Thymus (tissue), 11 donors: ENCODE results near the gene MCHR1. TPM values are rescaled to one million over a fixed set of nuclear protein-coding genes. Genes with fewer than 3 reads are reported as not detected.

Source experiments
- DNase-seq, 9 donors: peaks; one replicate each; pipeline ENCODE4 v3.0.0-alpha.2; 2013; ENCODE audit warnings: low spot score in 9 of 9, low read depth in 6 of 9, missing footprints in 1 of 9
- H3K27ac ChIP-seq, 2 donors: one replicate each; pipeline ENCODE4 v1.5.1; 2013; ENCODE audit warnings: control low read depth in 1 of 2, low read depth in 1 of 2, low read length in 1 of 2, mild to moderate bottlenecking in 1 of 2, moderate library complexity in 1 of 2
- H3K27me3 ChIP-seq, 2 donors: one replicate each; pipeline ENCODE4 v1.5.1; 2013; ENCODE audit warnings: low read length in 1 of 2; ENCODE audit not compliant: control insufficient read depth in 2 of 2, insufficient read depth in 1 of 2
- H3K36me3 ChIP-seq, 2 donors: one replicate each; pipeline ENCODE4 v1.5.1; 2013; ENCODE audit warnings: low read length in 1 of 2, mild to moderate bottlenecking in 1 of 2, moderate library complexity in 1 of 2; ENCODE audit not compliant: control insufficient read depth in 2 of 2, insufficient read depth in 2 of 2
- H3K4me1 ChIP-seq, 2 donors: one replicate each; pipeline ENCODE4 v1.5.1; 2013; ENCODE audit warnings: low read length in 2 of 2; ENCODE audit not compliant: control insufficient read depth in 2 of 2, insufficient read depth in 2 of 2
- H3K4me3 ChIP-seq, 2 donors: one replicate each; pipeline ENCODE4 v1.5.1; 2013; ENCODE audit warnings: low read length in 2 of 2, control low read depth in 1 of 2, mild to moderate bottlenecking in 1 of 2
- H3K9me3 ChIP-seq, 2 donors: one replicate each; pipeline ENCODE4 v1.5.1; 2013; ENCODE audit warnings: low read length in 1 of 2, mild to moderate bottlenecking in 1 of 2; ENCODE audit not compliant: control insufficient read depth in 2 of 2, insufficient read depth in 1 of 2
- WGBS: extraction: QIAGEN DNeasy Blood & Tissue Kit; methylation state at CpG from one replicate; pipeline ENCODE4 v1.1.7; 2013; 5-methylcytosine and 5-hydroxymethylcytosine counted together
- polyA plus RNA-seq: library from polyadenylated mRNA; stranded (reverse); fragments of 200-250 nt; gene quantifications from one replicate; pipeline ENCODE4 v1.2.3, GENCODE V29; 2013
- total RNA-seq: library from RNA; stranded (reverse); fragments of 120-200 nt; gene quantifications from one replicate; pipeline ENCODE4 v1.2.4, GENCODE V29; 2013
- donor health status: healthy.

MCHR1 gene
- total and polyA plus RNA-seq, 2 donors: 0.24 to 0.39 TPM

GRCh38 chr22:40679964-40680818 is 907 bp downstream of the MCHR1 start:
- Histone ChIP-seq H3K27ac (no peak overlapping the region), H3K4me3 (peak overlapping the region in 1 of 2 donors; percentile 15), H3K9me3 (no peaks in the 10 kb centered on the region), H3K36me3 (peaks cover 10 to 12% of the 10 kb centered on the region in 2 donors), H3K4me1 (peaks cover 9 to 65% of the 10 kb centered on the region in 2 donors), H3K27me3 (peaks cover 3 to 28% of the 10 kb centered on the region in 2 donors)
- no peak for DNase-seq
- WGBS: 59% methylated on average over 9 of the region's 9 CpGs

- Histone ChIP-seq H3K27me3 (peaks cover 3 to 28% of the 10 kb centered on the region in 2 donors), H3K9me3 (no peaks in the 10 kb centered on the region), H3K4me1 (peaks cover 9 to 71% of the 10 kb centered on the region in 2 donors), H3K36me3 (peaks cover 10 to 12% of the 10 kb centered on the region in 2 donors), H3K27ac (no peak overlapping the region), H3K4me3 (no peak overlapping the region)
- WGBS: 96% methylated on average over 15 of the region's 15 CpGs
- no peak for DNase-seq
Observed at GRCh38 chr22:40680819-40681183, 1.5 kb downstream of the MCHR1 start.

- 98% methylated on average over 19 of the region's 19 CpGs for WGBS
- no peak for DNase-seq
- peaks cover 11 to 77% of the 10 kb centered on the region in 2 donors for H3K4me1 ChIP-seq
- H3K27ac ChIP-seq: no peak overlapping the region
- H3K27me3 ChIP-seq: peaks cover 3 to 28% of the 10 kb centered on the region in 2 donors
- no peaks in the 10 kb centered on the region for H3K9me3 ChIP-seq
- H3K36me3 ChIP-seq: peaks cover 9 to 12% of the 10 kb centered on the region in 2 donors
- H3K4me3 ChIP-seq: no peak overlapping the region
Observed at GRCh38 chr22:40681451-40681850, 2.2 kb downstream of the MCHR1 start.

GRCh38 chr22:40684728-40685127 is 5.4 kb downstream of the MCHR1 start:
- Histone ChIP-seq H3K4me1 (peaks cover 10 to 67% of the 10 kb centered on the region in 2 donors), H3K9me3 (no peaks in the 10 kb centered on the region), H3K27me3 (peaks cover 3 to 15% of the 10 kb centered on the region in 2 donors), H3K36me3 (peaks cover 0 to under 1% of the 10 kb centered on the region in 2 donors), H3K27ac (peak overlapping the region; percentile 88 to 95), H3K4me3 (peak overlapping the region; percentile 55 to 87)
- 50% methylated on average over 9 of the region's 9 CpGs for WGBS
- DNase-seq: peak; percentile 43 to 89 (median 74)

DNA sequence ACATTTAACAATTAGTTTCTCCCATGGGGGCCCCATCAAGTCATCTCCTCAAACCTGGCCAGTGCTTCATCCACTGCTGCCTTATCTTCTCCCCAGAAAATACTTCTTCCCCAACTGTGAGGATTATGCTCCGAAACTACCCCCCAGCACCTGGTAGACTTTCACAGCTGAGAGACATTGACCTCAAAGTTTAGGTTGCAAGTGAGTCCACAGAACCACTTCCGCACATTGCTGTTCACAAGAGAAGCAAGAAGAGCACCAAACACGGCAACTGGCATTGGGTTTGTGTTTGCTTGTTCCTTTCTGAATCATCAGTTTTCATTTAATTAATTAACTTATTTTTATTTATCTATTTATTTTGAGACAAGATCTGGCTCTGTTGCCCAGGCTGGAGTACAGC is 6.1 kb downstream of the MCHR1 start:
- H3K27ac ChIP-seq: peak overlapping the region; percentile 88 to 95

GRCh38 chr22:40687706-40688105 is 8.4 kb downstream of the MCHR1 start:
- H3K4me3 ChIP-seq: no peak overlapping the region
- H3K27ac ChIP-seq: no peak overlapping the region
- H3K4me1 ChIP-seq: peaks cover 10 to 48% of the 10 kb centered on the region in 2 donors
- WGBS: 94% methylated on average over 2 of the region's 2 CpGs
- H3K9me3 ChIP-seq: no peaks in the 10 kb centered on the region
- DNase-seq: no peak
- H3K27me3 ChIP-seq: no peaks in the 10 kb centered on the region
- no peaks in the 10 kb centered on the region for H3K36me3 ChIP-seq

More for the DNA sequence above, 6.1 kb downstream of the MCHR1 start:
- Histone ChIP-seq H3K9me3 (no peaks in the 10 kb centered on the region), H3K4me1 (peaks cover 14 to 67% of the 10 kb centered on the region in 2 donors), H3K27me3 (peaks cover 0 to 8% of the 10 kb centered on the region in 2 donors), H3K4me3 (peak overlapping the region; percentile 55 to 87), H3K36me3 (no peaks in the 10 kb centered on the region)
- peak in 3 of 9 donors; percentile 42 to 70 (median 45) for DNase-seq
- 81% methylated on average over 3 of the region's 3 CpGs for WGBS

DNA sequence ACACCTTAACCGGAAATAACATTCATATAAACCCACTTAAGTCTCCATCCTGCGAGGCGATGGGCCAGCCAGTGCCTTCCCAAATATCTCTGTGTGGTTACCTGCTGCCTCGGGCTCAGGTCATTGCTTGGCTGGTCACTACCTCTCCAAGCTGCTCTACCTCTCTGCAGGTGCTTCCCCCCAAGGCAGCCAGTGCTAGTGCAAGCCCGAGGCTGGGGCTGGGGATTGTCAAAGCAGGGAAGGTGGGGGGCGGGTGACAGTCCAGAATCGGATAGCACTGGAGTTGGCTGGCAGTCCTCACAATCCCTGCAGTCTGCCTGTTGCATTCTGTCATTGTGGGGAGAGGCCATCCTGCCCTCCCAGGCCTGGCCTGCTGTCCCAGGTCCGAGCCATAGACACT is 11.1 kb downstream of the MCHR1 start:
- Histone ChIP-seq H3K4me3 (no peak overlapping the region), H3K9me3 (no peaks in the 10 kb centered on the region)
- 91% methylated on average over 8 of the region's 8 CpGs for WGBS

DNA sequence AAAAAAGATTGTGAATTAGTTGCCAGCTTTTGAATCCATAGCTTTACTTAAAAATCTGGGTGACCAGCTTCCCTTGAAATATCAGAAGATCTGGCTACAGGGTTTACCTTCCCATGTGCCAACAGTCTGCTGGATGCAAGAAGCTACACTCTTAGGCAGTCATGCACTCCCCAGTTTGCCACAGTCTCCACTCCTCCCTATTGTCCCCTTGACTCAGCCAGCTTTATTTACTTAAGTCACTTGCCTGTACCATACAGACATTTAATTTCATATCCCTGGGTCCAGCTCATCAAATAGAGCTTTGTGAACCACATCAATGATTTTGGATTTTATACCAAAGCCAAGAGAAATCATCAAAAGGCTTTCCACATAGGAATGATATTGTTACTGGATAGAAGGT is 12.2 kb downstream of the MCHR1 start:
- Histone ChIP-seq H3K27ac (no peak overlapping the region), H3K36me3 (no peaks in the 10 kb centered on the region), H3K4me1 (peaks cover 5 to 20% of the 10 kb centered on the region in 2 donors), H3K4me3 (no peak overlapping the region), H3K27me3 (no peaks in the 10 kb centered on the region), H3K9me3 (no peaks in the 10 kb centered on the region)
- DNase-seq: no peak

More for the DNA sequence above, 11.1 kb downstream of the MCHR1 start:
- H3K36me3 ChIP-seq: no peaks in the 10 kb centered on the region
- H3K27me3 ChIP-seq: no peaks in the 10 kb centered on the region
- no peak overlapping the region for H3K27ac ChIP-seq
- H3K4me1 ChIP-seq: peaks cover 8 to 31% of the 10 kb centered on the region in 2 donors
- DNase-seq: no peak

DNA sequence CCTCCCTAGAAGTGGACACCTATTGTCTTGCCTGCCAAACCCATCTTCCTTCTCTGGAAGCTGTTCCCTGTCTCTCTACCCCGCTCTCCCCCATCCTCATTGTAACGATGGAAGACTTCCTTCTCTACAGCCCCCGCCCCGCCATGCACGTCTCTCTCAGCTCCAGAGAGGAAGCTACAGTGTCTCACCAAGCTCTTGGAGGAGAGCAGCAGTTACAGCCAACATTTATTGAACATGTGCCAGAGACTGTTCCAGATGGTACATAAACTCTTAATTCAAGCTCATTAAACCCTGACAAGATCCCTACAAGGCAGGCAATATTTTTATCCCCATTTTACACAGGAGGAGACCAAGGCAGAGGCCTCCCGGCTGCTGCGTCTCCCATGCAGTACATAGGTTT is 15.1 kb downstream of the MCHR1 start:
- Histone ChIP-seq H3K27ac (no peak overlapping the region), H3K36me3 (no peaks in the 10 kb centered on the region), H3K4me3 (no peak overlapping the region), H3K4me1 (peaks cover 4 to 19% of the 10 kb centered on the region in 2 donors), H3K9me3 (no peaks in the 10 kb centered on the region), H3K27me3 (no peaks in the 10 kb centered on the region)
- DNase-seq: no peak
- 65% methylated on average over 7 of the region's 7 CpGs for WGBS
